ENCODE data around the gene UNC93A. TPM values are rescaled to one million over a fixed set of nuclear protein-coding genes. Genes with fewer than 3 reads are reported as not detected.
"Not testable (repeated sequence)": the region's sequence is repeated elsewhere in the genome, so short reads cannot be mapped to it uniquely, and the experiment has no call there.

The UNC93A gene
- not detected for total RNA-seq
- polyA plus RNA-seq: under 1 TPM in 1 of 3 donors, not detected in 2; 0.45 TPM

DNA sequence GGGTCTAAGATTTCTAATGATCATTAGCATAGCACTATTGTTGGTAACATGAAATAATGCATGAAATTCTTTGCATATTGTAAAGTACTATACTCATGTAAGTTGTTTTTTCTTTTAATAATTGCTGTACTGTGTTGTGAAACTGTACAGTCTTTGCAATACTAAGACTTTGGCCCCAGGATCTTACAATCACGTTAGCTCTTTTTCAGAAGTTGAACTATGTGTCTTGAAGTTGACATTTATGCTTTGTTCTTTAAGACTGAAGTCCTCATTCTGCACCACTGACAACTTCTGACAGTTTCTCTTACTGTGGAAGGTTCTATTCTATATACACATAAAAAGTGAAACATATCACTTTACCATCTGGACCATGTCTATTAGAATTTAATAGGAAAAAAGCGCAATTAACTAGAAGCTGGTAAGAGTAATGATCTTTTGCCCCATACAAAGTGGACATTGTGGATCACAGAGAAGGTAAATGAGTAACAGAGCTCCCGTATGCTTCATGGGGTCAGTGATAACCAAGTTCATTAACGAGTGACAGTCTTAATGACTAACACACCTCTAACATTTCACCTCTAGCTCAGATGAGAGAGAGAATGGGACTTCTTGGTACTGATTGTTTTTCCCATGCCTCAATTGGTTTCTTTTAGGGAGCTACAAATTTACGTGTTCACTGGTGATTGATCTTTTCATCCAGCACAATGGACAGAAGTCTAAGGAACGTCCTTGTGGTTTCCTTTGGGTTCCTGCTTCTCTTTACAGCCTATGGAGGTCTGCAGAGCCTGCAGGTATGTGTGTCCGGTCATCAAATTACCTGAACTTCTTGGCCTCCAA lies at the start of gene UNC93A:
Gene UNC93A (plus strand): TSS at position 530 of the 837 bp plus-strand sequence. CDS start 175 bp downstream, at position 705.
- no peak within 1 kb of the TSS for H3K4me3 ChIP-seq
- H3K9me3 ChIP-seq: no peaks in the 10 kb centered on the region
- H3K27ac ChIP-seq: no peak within 1 kb of the TSS
- no peaks in the 10 kb centered on the region for H3K36me3 ChIP-seq
- no peaks in the 10 kb centered on the region for H3K27me3 ChIP-seq
- no peak for DNase-seq
- TF ChIP-seq, protein P1, sequence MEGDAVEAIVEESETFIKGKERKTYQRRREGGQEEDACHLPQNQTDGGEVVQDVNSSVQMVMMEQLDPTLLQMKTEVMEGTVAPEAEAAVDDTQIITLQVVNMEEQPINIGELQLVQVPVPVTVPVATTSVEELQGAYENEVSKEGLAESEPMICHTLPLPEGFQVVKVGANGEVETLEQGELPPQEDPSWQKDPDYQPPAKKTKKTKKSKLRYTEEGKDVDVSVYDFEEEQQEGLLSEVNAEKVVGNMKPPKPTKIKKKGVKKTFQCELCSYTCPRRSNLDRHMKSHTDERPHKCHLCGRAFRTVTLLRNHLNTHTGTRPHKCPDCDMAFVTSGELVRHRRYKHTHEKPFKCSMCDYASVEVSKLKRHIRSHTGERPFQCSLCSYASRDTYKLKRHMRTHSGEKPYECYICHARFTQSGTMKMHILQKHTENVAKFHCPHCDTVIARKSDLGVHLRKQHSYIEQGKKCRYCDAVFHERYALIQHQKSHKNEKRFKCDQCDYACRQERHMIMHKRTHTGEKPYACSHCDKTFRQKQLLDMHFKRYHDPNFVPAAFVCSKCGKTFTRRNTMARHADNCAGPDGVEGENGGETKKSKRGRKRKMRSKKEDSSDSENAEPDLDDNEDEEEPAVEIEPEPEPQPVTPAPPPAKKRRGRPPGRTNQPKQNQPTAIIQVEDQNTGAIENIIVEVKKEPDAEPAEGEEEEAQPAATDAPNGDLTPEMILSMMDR (IDR thresholded peaks at IDR 0.05): no peak
- no peak for TF ChIP-seq POLR2AphosphoS5 (IDR thresholded peaks at IDR 0.05)
- TF ChIP-seq POLR2A (IDR thresholded peaks at IDR 0.05): no peak
- TF ChIP-seq EP300 (IDR thresholded peaks at IDR 0.05): no peak
- intact Hi-C loops (cut with DNase I): no loop called here
- H3K4me1 ChIP-seq: peaks cover 0 to 4% (median 0%) of the 10 kb centered on the region in 4 donors
- 69 to 72% methylated on average over 7 of the region's 7 CpGs for whole genome bisulfite sequencing, 2 donors

DNA sequence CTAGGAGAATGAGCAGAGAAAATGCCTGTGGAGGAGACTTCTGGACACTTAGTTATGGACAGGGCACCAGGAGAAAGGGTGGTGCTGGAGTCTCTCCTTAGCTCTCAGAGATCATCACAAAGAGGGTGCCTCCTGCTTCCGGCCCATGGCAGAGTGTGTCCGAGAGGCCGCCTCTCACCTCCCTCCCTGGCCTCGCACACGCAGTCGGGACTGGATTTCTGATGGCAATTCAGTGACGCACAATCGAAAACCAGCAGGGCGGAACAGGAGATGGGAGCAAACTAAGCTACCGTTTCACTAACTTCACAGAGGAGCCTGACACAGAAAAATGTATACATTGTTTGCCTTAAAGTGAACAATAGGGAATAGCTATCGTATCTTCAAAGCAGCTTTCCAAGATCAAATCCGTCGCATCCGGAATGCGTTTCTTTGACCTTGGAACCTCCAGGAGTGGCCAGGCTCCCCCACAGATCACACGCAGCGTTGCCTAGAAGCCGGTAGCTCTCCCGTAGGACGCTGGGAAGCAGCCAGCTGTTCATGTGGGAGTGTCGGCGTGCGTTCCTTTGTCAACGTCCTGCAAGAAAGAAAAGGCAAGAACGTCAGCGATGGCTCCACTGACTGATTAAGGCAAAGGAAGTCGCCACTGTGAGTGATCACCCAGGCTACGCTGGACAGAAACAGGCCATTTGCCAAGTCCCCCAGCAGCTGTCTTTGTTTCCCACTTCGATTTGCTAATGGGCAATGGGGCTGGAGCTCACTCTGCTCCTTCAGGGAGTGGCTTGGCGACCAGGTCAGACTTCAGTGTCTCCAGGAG lies 49.6 kb upstream of the UNC93A start:
- H3K4me1 ChIP-seq; H3K27ac ChIP-seq; H3K4me3 ChIP-seq; intact Hi-C loops (cut with DNase I); H3K36me3 ChIP-seq; DNase-seq; H3K9me3 ChIP-seq; H3K27me3 ChIP-seq: not testable (repeated sequence)
- WGBS, 2 donors: 29 to 55% methylated on average over 29 of the region's 30 CpGs

DNA sequence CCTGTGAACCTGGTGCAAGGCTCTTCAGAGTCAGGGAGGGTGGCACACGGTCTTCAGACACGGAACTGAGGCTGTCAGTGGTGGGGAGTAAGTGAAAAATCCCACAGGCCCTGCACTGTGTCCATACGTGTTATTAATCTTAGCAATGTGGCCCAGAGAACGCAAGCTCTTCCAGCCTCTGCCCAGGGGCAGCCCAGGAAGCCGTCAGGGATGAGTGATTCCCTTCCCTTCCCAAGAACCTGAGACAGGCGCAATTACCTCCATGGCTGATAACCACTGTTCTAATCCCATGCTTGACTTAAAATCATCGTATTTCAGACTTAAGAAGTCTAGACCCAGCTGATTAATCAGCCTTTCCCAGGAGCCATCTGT lies 49.0 kb upstream of the UNC93A start:
- WGBS, 2 donors: 94 to 95% methylated on average over 2 of the region's 7 CpGs
- H3K27me3 ChIP-seq; H3K27ac ChIP-seq; DNase-seq; H3K36me3 ChIP-seq; H3K9me3 ChIP-seq; intact Hi-C loops (cut with DNase I); H3K4me1 ChIP-seq; H3K4me3 ChIP-seq: not testable (repeated sequence)

- H3K27ac ChIP-seq; intact Hi-C loops (cut with DNase I); H3K4me3 ChIP-seq; H3K27me3 ChIP-seq; H3K36me3 ChIP-seq; DNase-seq; H3K9me3 ChIP-seq; H3K4me1 ChIP-seq: not testable (repeated sequence)
- WGBS, 2 donors: 84 to 91% methylated on average over 6 of the region's 6 CpGs
Observed at GRCh38 chr6:167242511-167243051, 48.5 kb upstream of the UNC93A start.

GRCh38 chr6:167244064-167244960 lies 46.8 kb upstream of the UNC93A start:
- WGBS, 2 donors: 67 to 83% methylated on average over 11 of the region's 11 CpGs
- H3K27me3 ChIP-seq: no peaks in the 10 kb centered on the region
- no peaks in the 10 kb centered on the region for H3K9me3 ChIP-seq
- no peak for DNase-seq
- no peaks in the 10 kb centered on the region for H3K36me3 ChIP-seq
- no peak overlapping the region for H3K4me3 ChIP-seq
- intact Hi-C loops (cut with DNase I): no loop called here
- H3K4me1 ChIP-seq: no peaks in the 10 kb centered on the region
- no peak overlapping the region for H3K27ac ChIP-seq
- TF ChIP-seq EP300 (IDR thresholded peaks at IDR 0.05) (no peak), POLR2A (IDR thresholded peaks at IDR 0.05) (no peak), POLR2AphosphoS5 (IDR thresholded peaks at IDR 0.05) (no peak)
- TF ChIP-seq, protein P1 (IDR thresholded peaks at IDR 0.05): no peak
